Thyroid gland (tissue), 4 donors: Measurements from ENCODE around the gene KCNAB2. TPM values are rescaled to one million over a fixed set of nuclear protein-coding genes. Genes with fewer than 3 reads are reported as not detected.

Source experiments
- DNase-seq, 2 donors: peaks; one replicate each; pipeline ENCODE4 v3.0.0-alpha.2; 2019
- H3K27ac ChIP-seq, 3 donors: fragments of 200-600 bp; sonication (generic); 1 replicate in 2 of 3; 2 replicates in 1 of 3; pipeline ENCODE4 v1.5.1; 2016 to 2019; ENCODE audit warnings: mild to moderate bottlenecking in 1 of 3, moderate library complexity in 1 of 3
- H3K27me3 ChIP-seq: fragments of 200-600 bp; sonication (generic); one replicate; pipeline ENCODE4 v1.5.1; 2019
- H3K36me3 ChIP-seq, 2 donors: fragments of 200-600 bp; sonication (generic); one replicate each; pipeline ENCODE4 v1.5.1; 2016 to 2019
- H3K4me1 ChIP-seq, 2 donors: fragments of 200-600 bp; sonication (generic); one replicate each; pipeline ENCODE4 v1.5.1; 2017 to 2019
- H3K4me3 ChIP-seq, 3 donors: fragments of 200-600 bp; sonication (generic); replicated peaks in 1 of 3; 1 replicate in 2 of 3; 2 replicates in 1 of 3; pipeline ENCODE4 v1.5.1; 2016; ENCODE audit warnings: mild to moderate bottlenecking in 1 of 3
- H3K9me3 ChIP-seq: fragments of 200-600 bp; sonication (generic); one replicate; pipeline ENCODE4 v1.5.1; 2017
- POLR2A ChIP-seq, 2 donors: fragments of 450-650 bp; IDR thresholded peaks; one replicate each; pipeline ENCODE4 v1.6.1; 2017; ENCODE audit warnings: antibody characterized with exemption in 2 of 2, mild to moderate bottlenecking in 2 of 2, moderate library complexity in 1 of 2
- WGBS, 2 donors: methylation state at CpG; one replicate each; pipeline ENCODE4 v1.1.5; 2017; 5-methylcytosine and 5-hydroxymethylcytosine counted together
- intact Hi-C: fragments of 100-400 bp; cut with DNase I; formaldehyde crosslinking; loops from one replicate; pipeline ENCODE4 v1.15.1; 2023
- total RNA-seq, 4 donors: library from RNA; depleted of rRNA; stranded (reverse); fragments of >200 nt; gene quantifications; one replicate each; pipeline ENCODE4 v1.2.3, GENCODE V29; 2016
- TF ChIP-seq, protein P1 (sequence below), 6 experiments: fragments of 200-600 bp in 3 of 6; fragments of 450-650 bp in 3 of 6; sonication (generic) in 3 of 6; IDR thresholded peaks; one replicate each; pipeline ENCODE4 v1.5.1; 2016 to 2019; ENCODE audit warnings: antibody characterized with exemption in 6 of 6, mild to moderate bottlenecking in 2 of 6, inconsistent platforms in 1 of 6, moderate library complexity in 1 of 6

Gene KCNAB2
- total RNA-seq, 4 donors from 2014 or later, result 3.1 to 7.3 (median 6.1) TPM

DNA sequence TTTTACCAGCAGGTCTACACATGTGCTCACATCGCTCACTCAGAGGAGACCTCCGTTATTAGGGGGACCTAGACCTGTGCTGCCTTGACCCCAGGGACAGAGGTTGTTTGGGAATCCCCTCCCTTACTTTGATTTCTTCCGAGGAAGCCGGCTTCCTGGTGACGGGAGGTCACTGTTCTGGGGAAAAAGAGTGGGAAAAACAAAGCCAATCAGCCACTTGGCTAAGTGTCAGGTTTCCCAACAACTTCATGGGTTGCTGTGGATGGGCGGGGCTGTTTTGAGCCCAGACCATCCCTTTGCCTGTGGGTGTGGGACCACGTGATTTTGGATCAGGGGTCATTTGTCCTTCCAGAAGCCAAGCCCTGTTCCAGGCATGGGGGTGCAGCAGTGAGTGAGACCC, 7.1 kb upstream of the KCNAB2 start:
- Histone ChIP-seq H3K4me3 (no peak overlapping the region), H3K27ac (no peak overlapping the region), H3K9me3 (no peaks in the 10 kb centered on the region), H3K4me1 (no peaks in the 10 kb centered on the region), H3K36me3 (no peaks in the 10 kb centered on the region), H3K27me3 (no peaks in the 10 kb centered on the region)
- intact Hi-C loops, result no loop called here
- TF ChIP-seq, protein P1, sequence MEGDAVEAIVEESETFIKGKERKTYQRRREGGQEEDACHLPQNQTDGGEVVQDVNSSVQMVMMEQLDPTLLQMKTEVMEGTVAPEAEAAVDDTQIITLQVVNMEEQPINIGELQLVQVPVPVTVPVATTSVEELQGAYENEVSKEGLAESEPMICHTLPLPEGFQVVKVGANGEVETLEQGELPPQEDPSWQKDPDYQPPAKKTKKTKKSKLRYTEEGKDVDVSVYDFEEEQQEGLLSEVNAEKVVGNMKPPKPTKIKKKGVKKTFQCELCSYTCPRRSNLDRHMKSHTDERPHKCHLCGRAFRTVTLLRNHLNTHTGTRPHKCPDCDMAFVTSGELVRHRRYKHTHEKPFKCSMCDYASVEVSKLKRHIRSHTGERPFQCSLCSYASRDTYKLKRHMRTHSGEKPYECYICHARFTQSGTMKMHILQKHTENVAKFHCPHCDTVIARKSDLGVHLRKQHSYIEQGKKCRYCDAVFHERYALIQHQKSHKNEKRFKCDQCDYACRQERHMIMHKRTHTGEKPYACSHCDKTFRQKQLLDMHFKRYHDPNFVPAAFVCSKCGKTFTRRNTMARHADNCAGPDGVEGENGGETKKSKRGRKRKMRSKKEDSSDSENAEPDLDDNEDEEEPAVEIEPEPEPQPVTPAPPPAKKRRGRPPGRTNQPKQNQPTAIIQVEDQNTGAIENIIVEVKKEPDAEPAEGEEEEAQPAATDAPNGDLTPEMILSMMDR (IDR thresholded peaks at IDR 0.05), result no peak
- TF ChIP-seq POLR2A (IDR thresholded peaks at IDR 0.05), result no peak
- no peak for DNase-seq
- WGBS, 2 donors, result 54 to 74% methylated on average over 7 of the region's 7 CpGs

DNA sequence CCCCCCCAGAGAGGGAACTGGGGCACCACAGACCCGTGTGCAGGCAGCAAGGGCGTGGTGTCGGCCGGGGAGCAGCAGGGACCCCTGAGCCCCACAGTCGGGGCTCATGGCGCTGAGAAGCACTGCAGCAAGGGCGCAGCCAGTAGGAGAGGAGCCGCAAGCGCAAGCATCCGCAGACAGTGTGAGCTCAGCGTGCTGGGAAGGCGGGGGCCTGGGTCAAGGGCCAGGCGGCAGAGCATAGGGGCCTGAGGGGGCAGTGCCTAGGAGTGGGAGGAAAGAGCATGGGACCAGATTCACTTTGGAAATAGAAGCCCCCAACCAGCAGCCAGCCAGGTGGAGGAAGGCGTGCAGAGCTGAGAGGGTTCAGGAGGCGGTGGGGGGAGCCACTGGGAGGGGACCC, 6.7 kb upstream of the KCNAB2 start:
- Histone ChIP-seq H3K9me3 (no peaks in the 10 kb centered on the region), H3K27me3 (no peaks in the 10 kb centered on the region), H3K4me1 (no peaks in the 10 kb centered on the region), H3K4me3 (no peak overlapping the region), H3K36me3 (no peaks in the 10 kb centered on the region), H3K27ac (no peak overlapping the region)
- no peak for DNase-seq
- 76 to 91% methylated on average over 11 to 15 of the region's 15 CpGs for WGBS, 2 donors
- intact Hi-C loops, result no loop called here
- TF ChIP-seq POLR2A (IDR thresholded peaks at IDR 0.05), result no peak
- TF ChIP-seq, protein P1 (IDR thresholded peaks at IDR 0.05), result no peak

DNA sequence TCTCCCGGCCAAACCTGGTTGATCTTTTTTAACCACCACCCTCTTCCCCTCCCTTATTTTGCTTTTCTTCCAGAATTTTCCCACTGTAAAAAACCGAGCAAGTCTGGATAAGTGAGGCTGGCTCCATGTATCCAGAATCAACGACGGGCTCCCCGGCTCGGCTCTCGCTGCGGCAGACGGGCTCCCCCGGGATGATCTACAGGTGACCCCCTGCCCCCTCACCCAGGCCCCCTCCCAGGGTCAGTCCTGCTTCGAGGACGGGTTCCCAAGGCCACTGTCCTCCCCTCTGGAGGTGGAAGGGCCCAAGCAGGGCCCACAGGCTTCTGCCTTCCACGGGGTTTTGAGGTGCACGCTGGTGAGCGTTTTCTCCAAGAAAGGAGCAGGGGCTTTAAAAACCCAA, 5.2 kb upstream of the KCNAB2 start:
- Histone ChIP-seq H3K27me3 (no peaks in the 10 kb centered on the region), H3K27ac (no peak overlapping the region), H3K4me1 (no peaks in the 10 kb centered on the region), H3K4me3 (no peak overlapping the region), H3K36me3 (no peaks in the 10 kb centered on the region), H3K9me3 (no peaks in the 10 kb centered on the region)
- 90% methylated on average over 15 of the region's 15 CpGs for WGBS, 2 donors
- intact Hi-C loops, result no loop called here
- no peak for DNase-seq
- no peak for TF ChIP-seq POLR2A (IDR thresholded peaks at IDR 0.05)
- TF ChIP-seq, protein P1 (IDR thresholded peaks at IDR 0.05), result no peak

DNA sequence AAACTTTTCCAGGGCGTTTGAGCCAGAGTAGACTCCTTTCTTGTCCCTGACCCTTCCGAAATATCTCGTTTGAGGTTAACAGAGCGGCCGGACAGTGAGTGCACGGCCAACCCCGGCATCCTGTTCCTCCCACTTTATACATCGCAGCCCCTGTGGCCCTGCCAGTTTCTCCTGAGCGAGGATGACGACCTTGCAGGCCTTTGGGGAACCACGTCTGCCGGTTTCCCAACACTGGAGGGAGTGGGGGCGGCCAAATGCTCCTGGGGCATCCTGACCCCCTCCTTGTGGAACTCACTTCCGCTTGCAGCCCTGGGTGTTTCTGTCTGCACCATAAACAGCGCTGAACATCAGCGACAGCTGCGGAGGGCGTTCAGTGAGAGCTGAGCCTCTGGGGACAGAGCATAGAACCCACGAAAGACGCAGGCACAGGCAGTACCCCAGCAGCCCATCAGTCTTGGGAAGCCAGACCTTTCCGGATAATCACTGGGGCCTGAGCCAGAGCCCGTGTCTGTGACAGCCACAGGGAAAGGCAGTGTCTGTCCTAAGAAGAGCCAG, 4.8 kb upstream of the KCNAB2 start:
- Histone ChIP-seq H3K9me3 (no peaks in the 10 kb centered on the region), H3K36me3 (no peaks in the 10 kb centered on the region), H3K27ac (no peak overlapping the region), H3K4me1 (no peaks in the 10 kb centered on the region), H3K27me3 (no peaks in the 10 kb centered on the region), H3K4me3 (no peak overlapping the region)
- 88 to 89% methylated on average over 13 to 22 of the region's 22 CpGs for WGBS, 2 donors
- intact Hi-C loops, result no loop called here
- no peak for TF ChIP-seq POLR2A (IDR thresholded peaks at IDR 0.05)
- TF ChIP-seq, protein P1 (IDR thresholded peaks at IDR 0.05), result no peak
- DNase-seq, result no peak

DNA sequence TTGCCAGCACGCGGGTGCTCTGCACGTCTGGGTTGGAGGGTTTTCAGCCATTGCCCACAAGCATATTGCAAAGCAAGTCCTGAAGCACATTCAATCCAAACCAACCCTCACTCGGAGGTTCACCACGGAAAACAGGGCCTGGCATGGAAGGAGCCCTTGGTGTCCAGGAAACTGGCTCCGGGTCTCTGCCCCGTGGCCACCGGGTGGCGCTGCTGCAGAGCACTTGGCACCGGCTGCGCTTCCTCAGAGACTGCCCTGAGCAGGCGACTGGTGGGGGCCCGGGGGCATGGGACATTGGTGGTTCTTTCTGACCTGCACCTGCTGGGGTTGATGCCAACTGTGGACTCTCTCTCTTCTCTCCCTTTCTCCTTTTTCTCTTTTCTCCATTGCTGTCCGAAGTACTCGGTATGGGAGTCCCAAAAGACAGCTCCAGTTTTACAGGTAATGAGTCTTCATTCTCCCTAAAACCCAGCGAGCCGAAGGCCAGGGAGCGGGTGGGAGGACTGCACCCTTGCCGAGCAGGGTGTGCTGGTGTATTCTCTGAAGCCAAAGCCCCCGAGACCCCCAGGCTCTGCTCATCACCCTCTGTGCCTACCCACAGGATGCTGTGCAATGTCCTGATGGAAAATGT, 4.1 kb upstream of the KCNAB2 start:
- Histone ChIP-seq H3K9me3 (no peaks in the 10 kb centered on the region), H3K4me1 (no peaks in the 10 kb centered on the region), H3K36me3 (no peaks in the 10 kb centered on the region), H3K27ac (no peak overlapping the region), H3K27me3 (no peaks in the 10 kb centered on the region), H3K4me3 (no peak overlapping the region)
- TF ChIP-seq, protein P1 (IDR thresholded peaks at IDR 0.05), result peak in 2 of 6 experiments; percentile 19 to 28
- TF ChIP-seq POLR2A (IDR thresholded peaks at IDR 0.05), result no peak
- no peak for DNase-seq
- intact Hi-C loops, result no loop called here
- WGBS, 2 donors, result 64 to 73% methylated on average over 11 to 15 of the region's 20 CpGs
